Measurements from ENCODE around the gene RNF138.
"Not testable (repeated sequence)": the region's sequence is repeated elsewhere in the genome, so short reads cannot be mapped to it uniquely, and the experiment has no call there.

Gene RNF138, protein sequence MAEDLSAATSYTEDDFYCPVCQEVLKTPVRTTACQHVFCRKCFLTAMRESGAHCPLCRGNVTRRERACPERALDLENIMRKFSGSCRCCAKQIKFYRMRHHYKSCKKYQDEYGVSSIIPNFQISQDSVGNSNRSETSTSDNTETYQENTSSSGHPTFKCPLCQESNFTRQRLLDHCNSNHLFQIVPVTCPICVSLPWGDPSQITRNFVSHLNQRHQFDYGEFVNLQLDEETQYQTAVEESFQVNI

DNA sequence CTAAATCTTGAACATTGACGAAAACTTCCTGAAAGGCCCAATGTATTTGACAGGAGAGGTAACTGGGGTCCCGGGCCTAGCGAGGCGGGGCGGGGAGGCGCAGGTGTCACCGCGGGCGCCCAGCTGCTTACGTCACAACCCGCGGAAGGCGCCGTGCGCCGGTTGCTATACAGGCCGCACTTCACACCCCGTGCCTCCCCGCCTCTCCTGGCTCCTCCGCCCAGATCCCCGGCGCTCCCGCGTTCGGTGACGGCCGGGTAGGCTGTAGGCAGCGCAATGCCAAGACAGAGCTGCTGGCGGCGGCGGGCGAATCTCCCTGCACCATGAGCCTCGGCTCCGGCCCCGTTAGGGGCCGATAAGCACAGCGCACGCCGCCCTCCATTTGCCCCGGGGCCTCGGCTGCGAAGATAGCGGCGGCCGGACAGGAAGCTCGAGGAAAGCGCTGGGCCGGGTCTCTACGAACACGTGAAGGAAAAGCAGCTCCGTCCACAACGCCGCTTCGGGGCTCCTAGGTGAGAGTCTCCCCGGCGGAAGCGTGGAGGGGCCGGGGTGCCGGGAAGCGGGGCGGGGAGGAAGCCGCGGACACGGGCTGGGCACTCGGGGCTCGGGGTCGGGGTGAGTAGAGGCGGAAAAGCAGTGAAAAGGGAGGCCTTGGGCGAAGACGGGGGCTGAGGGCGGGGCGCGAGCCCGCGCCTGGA lies at the start of gene RNF138:
TSS of gene RNF138 (plus strand) at position 151 of the 698 bp plus-strand sequence. CDS start 903 bp downstream, outside the sequence.
- peak; percentile 92 for DNase-seq

DNA sequence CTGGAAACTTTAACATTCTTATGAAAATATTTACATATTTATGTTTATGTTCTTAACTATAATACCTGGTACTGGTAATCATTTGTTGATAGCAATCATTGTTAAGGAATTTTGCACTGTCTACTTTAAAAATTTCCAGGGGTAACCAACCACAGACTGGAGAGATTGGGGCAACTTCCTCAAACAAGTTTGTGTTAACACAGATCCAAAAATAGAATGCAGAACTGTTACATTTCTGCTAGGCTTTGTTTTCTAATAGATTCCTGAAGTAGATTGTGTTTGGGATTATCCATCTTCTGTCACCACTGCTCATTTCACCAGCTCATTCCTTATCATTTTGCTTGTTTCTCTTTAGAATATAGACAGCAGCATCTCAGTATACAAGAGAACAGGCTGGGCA lies 49.3 kb upstream of the RNF138 start:
- peak; percentile 65 for DNase-seq

DNA sequence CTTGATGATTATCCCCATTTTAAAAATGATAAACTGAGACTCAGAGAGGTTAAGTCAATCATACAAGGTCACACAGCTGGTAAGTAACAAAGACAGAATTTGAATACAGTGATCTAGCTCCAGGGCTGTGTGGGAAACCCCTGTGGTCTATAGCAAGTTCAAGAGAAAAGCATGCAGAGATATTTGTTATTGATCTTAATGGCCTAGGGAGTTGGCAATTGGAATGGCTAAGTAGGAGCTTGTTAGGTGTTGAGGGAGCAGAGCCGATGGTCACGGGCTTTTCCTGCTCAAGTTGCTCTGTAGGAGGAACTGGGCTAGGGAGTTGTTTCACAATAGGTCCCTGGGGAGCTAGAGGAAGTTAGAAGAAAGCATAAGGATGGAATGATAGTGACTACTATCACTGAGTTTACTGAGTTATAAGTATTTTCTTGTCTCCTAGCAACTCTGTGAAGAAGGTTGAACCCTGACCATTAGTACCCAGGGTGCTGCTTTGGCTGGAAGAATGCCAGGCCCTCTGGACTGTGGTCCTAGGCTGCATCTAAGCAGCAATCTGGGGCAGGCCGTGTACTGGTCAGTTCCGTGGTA lies 43.1 kb upstream of the RNF138 start:
- peak; percentile 54 for DNase-seq

DNA sequence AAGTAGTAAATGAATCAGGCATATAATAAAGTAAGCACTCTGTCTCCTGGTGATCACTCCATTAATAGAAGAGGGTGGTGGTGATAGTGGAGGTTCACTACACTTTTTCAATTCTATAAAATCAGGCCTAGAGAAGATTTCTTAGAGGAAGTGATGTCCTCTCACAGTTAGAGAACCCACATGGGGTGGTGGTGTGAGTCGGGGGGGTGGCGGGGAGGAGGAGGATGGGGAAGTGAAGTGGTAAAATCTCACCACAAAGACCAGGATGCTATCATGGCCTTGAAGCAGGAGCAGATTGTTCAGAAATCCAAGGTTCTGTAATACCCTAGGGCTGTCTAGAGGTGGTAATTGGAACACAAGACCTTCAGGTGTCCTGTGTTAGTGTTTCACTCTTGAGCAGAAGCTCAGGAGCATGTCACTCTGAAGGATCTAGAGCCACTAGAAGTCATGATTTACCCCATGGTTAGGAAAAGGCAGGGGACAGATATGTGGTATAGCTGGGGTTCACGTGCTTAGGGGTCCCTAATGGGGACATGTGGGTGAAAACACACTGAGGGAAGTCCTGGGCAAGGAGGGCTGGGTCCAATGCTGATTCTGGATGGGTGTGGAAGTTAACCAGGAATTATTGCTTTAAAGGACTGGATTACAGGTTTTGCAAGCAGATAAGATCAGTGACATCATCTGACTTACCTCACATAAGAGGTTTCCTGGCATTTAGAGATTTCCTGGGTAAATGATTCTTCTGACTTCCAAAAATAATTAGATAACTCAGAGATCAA lies 42.1 kb upstream of the RNF138 start:
- peak; percentile 71 for DNase-seq

DNA sequence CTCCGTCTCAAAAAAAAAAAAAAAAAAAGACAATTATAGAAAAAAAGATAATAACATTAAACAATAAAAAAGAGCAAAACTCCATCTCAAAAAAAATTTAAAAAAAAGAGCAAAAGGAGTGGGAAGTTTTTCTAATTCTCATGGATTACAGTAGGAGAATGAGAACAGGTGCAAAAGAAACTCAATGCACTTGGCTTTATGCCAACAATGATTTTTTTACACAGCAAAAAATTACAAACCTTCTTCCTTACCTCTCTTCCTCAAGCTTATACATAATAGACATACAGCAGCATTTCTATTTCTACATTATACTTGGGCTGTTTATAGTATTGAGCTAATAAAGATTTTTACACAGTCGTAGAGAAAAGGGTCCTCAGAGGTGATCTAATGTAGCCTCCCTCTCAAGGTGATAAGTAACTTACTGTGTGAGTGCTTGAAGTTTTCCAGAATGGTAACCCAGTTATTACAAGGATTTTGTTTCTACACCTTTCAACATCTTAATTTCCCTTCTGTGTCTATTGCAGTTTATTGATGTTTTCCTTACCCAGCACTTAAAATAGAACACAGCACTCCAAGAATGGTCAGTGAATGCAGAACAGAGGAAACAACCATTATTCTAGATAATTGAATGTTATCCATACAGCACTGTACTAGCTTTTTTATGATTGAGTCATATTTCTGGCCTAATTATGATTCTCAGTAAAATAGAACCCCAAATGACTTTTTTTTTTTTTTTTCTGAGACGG lies 34.9 kb upstream of the RNF138 start:
- peak; percentile 21 for DNase-seq

DNA sequence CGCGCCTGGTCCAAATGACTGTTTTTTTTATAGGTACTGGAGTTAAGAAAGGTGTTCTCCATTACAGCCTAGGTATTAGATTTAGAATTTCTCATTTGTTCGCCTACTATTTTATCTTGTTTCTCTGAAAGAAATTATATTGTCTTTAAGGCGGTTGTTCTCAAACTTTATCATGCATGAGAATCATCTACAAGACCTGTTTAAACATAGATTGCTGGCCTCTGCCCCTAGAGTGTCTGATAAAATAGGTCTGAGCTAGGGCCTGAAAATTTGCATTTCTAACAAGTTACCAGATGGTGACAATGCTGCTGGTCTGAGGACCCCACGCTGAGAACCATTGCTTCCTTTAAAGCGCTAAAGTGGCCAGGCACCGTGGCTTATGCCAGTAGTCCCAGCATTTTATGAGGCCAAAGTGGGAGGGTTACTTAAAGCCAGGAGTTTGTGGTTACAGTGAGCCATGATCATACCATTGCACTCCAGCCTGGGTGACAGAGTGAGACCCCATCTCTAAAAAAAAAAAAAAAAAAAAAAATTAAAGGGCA lies 34.0 kb upstream of the RNF138 start:
- no peak for DNase-seq

DNA sequence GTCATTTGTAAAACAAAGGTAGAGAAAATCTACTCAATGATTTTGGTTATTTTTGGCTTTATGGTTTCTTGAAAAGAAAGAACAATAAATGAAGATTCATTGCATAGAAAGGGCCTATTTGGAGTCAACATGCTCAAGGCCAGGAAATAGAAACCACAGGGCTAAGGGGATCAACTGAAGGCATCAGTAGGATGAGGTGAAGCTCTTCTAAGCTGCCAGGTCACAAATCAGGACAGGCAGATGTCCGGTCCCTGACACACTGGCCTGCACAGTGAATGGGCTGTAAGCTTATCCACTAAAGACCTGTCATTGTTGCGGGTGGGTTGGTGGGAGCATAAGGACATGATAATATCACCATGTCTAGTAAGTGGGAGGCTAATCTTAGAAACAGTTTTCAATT lies 31.6 kb upstream of the RNF138 start:
- DNase-seq, result no peak

DNA sequence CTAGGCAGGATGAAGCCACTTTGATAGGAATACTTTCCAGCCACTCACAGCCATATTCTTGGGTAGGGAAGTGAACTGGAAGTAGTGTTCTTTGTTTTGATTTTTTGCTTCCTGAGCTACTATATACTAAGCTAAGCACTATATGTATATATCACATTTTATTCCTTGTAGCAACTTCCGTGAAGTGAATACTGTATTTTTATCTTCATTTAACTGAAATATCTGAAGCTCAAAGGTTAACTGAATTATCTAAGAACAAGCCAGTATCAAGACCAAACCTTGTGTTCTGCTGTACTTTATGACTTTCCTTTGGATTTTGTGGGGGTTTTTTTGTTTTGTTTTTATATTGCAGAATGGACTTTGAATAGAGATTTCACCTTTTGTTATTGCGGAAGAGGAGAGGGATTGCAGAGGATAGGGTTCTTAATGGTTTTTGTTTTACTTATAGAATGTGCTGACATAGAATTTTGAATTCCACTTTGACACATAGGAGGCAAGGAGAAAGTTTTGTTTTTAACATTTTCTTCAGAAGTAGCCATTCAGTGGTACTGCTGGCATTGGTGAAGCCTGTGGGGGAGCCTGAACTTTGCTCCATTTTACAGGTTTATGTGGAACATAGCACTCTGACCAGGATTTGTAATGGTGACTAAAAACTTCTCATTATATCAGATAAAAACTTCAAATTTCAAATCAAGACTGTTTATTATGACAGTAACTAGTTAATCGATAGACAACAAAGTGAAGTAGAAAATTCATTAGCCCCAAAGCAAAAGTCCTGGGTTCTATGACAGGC lies 24.1 kb upstream of the RNF138 start:
- no peak for DNase-seq

DNA sequence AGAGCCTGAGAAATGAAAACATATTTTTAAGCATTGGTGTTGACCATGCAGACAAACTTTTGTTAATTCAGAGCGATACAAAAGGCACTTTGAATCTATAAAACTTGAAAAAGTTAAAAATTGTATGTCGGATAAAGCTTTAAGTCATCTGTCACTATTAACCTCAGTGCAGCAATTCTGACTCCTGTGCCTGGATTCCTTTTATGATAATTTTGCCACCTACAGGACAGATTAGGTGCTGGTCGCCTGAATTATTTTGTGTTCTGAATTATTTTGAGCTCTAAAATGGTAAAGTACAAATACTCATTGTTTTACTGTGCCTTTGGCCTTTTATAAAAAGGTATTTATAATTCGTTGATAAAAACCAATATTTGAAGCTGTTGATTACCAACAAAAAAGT lies 19.4 kb upstream of the RNF138 start:
- DNase-seq, result peak; percentile 73

DNA sequence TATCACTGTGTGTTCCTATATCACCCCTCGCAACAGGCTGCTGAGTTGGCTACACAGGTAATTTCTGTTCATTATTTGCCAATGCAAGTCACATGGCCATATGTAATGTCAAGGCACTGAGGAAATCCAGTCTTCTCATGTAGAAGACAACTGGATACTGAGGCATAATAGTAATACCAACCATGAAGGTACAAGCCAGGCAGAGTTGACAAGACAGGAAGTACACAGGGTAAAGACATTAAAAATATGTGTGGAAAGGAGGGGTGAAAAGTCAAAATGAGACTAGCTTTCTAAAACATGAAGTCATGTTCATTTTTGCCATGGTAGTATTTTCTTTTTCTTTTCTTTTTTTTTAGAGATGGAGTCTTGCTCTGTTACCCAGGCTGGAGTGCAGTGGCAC lies 17.5 kb upstream of the RNF138 start:
- no peak for DNase-seq

DNA sequence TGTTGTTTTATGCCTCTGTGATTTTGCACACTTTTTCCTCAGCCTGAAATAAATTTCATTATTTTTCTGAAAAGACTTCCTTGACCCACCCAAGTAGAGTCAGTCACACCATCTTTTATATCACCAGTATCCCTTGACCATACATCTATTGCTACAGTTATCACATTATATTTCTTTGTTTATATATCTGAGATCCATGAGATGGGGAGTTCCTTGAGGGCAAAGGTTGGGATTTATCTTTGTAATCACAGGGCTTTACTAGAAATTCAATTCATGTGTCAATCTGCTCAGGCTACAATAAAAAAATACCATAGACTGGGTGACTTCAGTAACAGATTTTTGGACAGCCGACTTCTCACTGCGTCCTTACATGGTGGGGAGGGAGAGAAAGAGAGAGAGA lies 12.8 kb upstream of the RNF138 start:
- DNase-seq, result no peak

DNA sequence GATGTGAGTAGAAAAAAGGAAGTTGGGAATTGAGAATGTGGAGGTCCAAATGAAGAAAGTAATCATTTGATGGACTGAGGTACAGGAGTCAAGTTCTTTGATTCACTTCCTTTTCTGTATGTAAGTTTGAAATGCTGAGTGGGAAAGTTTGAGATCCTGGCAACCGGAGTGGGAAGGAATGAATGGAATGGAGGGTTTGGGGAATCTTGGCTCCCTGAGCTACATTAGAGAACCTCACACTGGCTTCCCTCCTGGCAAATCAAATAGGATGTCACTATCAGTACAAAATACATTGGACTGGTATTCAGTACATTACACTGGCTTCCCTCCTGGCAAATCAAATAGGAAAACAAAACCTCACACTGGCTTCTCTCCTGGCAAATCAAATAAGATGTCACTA lies 9.8 kb upstream of the RNF138 start:
- DNase-seq, result no peak

DNA sequence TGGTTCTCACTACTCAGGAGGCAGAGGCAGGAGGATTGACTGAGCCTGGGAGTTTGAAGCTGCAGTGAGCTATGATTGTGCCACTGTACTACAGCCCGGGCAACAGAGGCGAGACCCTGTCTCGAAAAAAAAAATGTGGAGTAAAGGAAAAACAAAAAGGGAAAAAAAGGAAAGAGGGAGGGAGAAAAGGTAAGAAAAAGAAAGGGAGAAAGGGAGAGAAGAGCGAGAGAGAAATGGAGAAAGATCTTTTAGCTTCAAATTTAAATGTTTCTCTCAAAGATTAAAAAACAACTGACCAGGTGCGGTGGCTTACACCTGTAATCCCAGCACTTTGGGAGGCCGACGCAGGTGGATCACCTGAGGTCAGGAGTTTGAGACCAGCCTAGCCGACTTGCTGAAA lies 7.9 kb upstream of the RNF138 start:
- DNase-seq, result no peak

DNA sequence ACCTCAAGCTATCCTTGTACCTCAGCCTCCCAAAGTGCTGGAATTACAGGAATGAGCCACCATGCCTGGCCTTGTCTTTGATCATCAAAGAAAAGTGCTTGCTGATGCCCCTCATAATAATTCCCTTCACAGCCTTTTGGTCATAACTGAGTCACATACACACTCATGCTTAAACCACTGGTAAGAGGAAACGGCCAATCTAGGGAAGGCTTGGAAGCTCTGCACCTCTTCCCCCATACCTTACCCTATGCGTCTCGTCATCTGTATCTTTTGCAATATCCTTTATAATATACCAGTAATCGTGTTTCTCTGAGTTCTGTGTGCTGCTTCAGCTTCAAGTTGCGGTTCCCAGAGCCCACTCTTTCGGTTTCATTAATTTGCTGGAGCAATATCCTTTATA lies 4.8 kb upstream of the RNF138 start:
- no peak for DNase-seq

DNA sequence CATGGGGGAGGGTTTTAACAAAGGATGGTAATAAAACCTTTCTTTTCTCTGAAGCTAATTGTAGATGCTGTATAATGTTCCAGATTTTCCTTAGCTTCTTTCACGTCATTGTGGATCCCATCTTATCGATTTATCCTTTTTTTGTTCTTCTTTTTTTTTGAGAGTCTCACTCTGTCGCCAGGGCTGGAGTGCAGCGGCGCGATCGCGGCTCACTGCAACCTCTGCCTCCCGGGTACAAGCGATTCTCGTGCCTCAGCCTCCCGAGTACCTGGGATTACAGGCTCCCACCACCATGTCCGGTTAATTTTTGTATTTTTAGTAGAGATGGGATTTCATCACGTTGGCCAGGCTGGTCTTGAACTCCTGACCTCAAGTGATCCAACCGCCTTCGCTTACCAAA lies 843 bp upstream of the RNF138 start:
- DNase-seq, result not testable (repeated sequence)

DNA sequence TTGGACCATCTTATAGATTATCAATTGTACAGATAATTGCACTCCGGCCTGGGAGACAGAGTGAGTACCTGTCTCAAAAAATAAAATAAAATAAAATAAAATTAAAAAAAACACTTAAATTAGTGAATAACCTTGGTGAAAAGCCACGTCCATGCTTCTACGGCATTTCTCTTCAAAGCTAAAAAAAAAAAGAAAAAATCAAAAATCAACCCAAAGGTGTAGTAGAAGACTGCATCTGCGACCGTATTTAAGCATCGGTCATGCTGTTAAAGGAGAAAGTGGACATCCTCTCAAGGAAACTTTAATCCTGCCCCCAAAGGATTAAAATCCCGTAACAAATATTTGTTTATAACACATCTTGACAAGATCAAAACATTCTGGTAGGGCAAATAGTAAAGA lies 350 bp upstream of the RNF138 start:
- DNase-seq, result no peak

DNA sequence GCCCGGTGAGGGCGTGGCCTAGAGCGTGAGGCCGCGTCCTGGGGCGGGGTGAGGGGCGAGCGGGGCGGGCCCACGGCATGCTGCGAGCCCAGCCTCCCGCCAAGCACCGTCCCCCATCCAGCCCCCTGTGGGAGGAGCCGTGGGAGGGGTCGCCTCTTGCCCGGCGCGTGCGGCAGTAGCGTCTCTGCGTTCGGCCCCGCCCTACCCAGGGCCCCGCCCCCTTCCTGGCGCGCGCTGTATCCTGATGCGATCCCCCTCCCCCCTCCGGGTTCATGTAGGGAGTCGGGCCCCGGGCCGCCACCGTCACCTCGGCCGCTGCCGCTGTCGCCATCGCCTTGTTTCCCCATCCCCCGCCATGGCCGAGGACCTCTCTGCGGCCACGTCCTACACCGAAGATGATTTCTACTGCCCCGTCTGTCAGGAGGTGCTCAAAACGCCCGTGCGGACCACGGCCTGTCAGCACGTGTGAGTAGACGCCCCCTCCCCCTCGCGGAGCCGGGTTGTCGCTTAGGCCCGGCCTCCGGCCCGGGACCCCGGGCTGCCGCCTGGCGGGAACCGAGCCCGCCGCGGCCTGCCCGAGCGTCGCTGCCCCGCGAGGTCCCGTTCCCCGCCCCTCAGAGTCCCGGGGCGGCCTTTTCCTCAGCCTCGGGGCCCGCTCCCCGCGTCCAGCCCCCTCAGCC lies 888 bp downstream of the RNF138 start:
- peak; percentile 98 for DNase-seq

DNA sequence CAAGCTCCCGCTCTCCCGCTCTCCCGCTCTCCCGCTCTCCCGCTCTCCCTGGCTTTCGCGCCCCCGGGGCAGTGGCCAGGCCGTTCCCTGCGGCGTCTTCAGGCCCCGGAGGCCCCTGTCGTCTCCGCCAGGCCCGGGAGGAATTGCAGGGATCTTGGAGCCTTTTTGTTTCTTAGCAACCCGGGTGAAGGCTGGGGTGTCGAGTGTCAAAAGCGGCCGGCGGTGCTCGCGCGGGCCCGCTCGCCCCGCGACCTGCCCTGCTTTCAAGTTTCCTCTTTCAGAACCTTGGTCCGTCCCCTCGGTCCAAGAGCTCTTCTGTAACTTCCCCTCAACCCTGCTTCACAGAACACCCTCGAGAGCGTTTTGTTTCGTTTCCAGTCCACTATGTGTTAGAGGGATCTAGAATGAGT lies 1.4 kb downstream of the RNF138 start:
- DNase-seq, result peak; percentile 49

DNA sequence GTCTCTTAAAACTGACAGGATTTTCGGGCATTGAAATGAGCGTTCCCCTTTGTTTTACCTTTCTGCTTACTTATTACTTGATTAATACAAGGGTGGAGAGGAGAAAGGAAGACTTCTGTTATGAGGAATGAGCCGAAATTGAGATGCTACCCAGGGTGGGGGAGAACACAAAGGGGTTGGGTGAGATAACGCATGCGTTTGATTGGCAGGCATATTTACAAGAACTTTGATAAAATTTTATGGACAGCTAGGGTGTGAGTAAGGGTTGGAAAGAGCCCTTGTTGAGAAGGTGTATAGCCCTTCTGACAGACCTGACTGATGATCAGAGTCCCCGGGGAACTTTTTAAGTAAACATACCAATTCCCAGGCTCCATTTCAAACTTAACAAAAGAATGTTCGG lies 1.8 kb downstream of the RNF138 start:
- peak; percentile 84 for DNase-seq

DNA sequence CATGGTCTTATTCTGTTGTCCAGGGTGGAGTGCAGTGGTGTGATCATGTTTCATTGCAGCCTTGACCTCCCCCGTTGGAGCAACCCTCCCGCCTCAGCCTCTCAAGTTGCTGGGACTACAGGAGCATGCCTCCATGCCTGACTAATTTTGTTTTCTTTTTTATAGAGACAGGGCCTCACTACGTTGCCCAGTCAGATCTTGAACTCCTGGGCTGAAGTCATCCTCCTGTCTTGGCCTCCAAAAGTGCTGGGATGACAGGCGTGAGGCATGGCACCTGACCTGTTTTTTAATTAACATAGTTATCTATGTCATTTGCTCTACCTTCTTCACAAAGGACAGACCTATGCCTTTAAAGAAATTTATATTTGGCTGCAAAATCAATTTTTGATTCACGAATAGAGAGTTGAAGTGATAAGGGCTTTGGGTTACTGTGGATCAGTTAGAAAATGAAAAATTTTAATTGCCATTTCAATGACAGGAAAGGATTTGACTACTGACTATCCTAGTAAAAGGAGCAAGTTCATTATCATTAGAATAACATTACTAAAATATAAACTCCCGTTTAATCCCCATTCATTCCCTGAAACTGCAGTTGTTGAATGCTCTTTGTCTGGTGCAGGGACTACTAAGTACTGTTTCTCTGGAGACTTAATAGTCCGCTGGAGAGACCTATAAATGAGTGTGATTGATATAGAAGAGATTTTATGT lies 3.7 kb downstream of the RNF138 start:
- DNase-seq, result no peak

DNA sequence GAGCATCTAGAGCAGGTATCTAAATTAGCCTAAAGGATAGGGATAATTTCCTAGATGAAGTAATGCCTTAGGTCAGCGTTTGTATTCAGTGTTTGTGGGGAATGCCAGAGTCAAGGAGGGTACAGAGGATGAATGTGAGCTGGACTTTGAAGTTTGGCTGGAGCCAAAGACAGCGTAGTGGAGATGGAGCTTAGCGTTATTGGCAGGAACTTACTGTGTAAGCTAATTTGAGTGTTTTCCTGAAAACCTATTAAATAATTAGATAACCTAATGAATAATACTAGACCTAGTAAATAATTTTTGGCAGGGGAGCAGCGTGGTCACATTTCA lies 4.2 kb downstream of the RNF138 start:
- no peak for DNase-seq
